Keratinocyte (primary cell): ENCODE data around the gene ANO10. TPM values are rescaled to one million over a fixed set of nuclear protein-coding genes. Genes with fewer than 3 reads are reported as not detected.

Source experiments
- DNase-seq: peaks from one replicate; pipeline ENCODE4 v3.0.0-alpha.2; 2011; ENCODE audit warnings: low read depth, missing footprints, low spot score
- FAIRE-seq: peaks from 2 replicates; lab custom pipeline; 2011; peaks lifted over from hg19 to GRCh38; lab: Jason Lieb, UNC
- H2AFZ ChIP-seq: 2 replicates; pipeline ENCODE4 v1.6.0; 2012; ENCODE audit warnings: low read length, control low read depth, inconsistent platforms; ENCODE audit not compliant: control insufficient read depth
- H3K27ac ChIP-seq: 2 replicates; pipeline ENCODE4 v1.5.1; 2011; ENCODE audit warnings: low read length; ENCODE audit not compliant: control insufficient read depth, insufficient read depth
- H3K27me3 ChIP-seq: 3 replicates; pipeline ENCODE4 v1.6.0; 2011; ENCODE audit warnings: low read length; ENCODE audit not compliant: control insufficient read depth, insufficient read depth; ENCODE audit errors: extremely low read depth
- H3K36me3 ChIP-seq, 2 experiments: 2 replicates in 1 of 2; 3 replicates in 1 of 2; pipeline ENCODE4 v1.5.1; 2011; ENCODE audit warnings: low read length in 2 of 2, mild to moderate bottlenecking in 1 of 2; ENCODE audit not compliant: control insufficient read depth in 2 of 2, insufficient read depth in 2 of 2; ENCODE audit errors: extremely low read depth in 1 of 2
- H3K4me1 ChIP-seq: 3 replicates; pipeline ENCODE4 v1.5.1; 2011; ENCODE audit warnings: low read length; ENCODE audit not compliant: control insufficient read depth, insufficient read depth; ENCODE audit errors: extremely low read depth
- H3K4me2 ChIP-seq: 3 replicates; pipeline ENCODE4 v1.6.0; 2011; ENCODE audit warnings: low read depth, low read length; ENCODE audit not compliant: control insufficient read depth, insufficient read depth; ENCODE audit errors: extremely low read depth
- H3K4me3 ChIP-seq, 3 experiments: fragments of 200-600 bp in 1 of 3; sonication (generic) in 1 of 3; 2 replicates in 2 of 3; 3 replicates in 1 of 3; pipeline ENCODE4 v1.5.1; 2011 to 2016; ENCODE audit warnings: low read length in 3 of 3, mild to moderate bottlenecking in 3 of 3, control low read depth in 2 of 3, inconsistent platforms in 1 of 3, low read depth in 1 of 3, mixed read lengths in 1 of 3, mixed run types in 1 of 3, moderate library complexity in 1 of 3; ENCODE audit not compliant: control insufficient read depth in 2 of 3, insufficient read depth in 2 of 3; ENCODE audit errors: extremely low read depth in 1 of 3
- H3K79me2 ChIP-seq: 2 replicates; pipeline ENCODE4 v1.6.0; 2012; ENCODE audit warnings: low read length; ENCODE audit not compliant: control insufficient read depth, insufficient read depth
- H3K9ac ChIP-seq: 3 replicates; pipeline ENCODE4 v1.6.0; 2011; ENCODE audit warnings: low read length; ENCODE audit not compliant: control insufficient read depth, insufficient read depth; ENCODE audit errors: extremely low read depth
- H3K9me1 ChIP-seq: 3 replicates; pipeline ENCODE4 v1.6.0; 2011; ENCODE audit warnings: low read length; ENCODE audit not compliant: control insufficient read depth, insufficient read depth; ENCODE audit errors: extremely low read depth
- H3K9me3 ChIP-seq: 2 replicates; pipeline ENCODE4 v1.5.1; 2012; ENCODE audit warnings: low read depth, low read length; ENCODE audit not compliant: control insufficient read depth
- H4K20me1 ChIP-seq: 3 replicates; pipeline ENCODE4 v1.6.0; 2011; ENCODE audit warnings: low read length; ENCODE audit not compliant: control insufficient read depth, insufficient read depth; ENCODE audit errors: extremely low read depth
- CTCF ChIP-seq, 3 experiments: IDR thresholded peaks in 1 of 3; conservative IDR thresholded peaks in 1 of 3; optimal IDR thresholded peaks in 1 of 3; 2 replicates in 2 of 3; 3 replicates in 1 of 3; pipeline versions ENCODE3 to v1.5.1; 2011; ENCODE audit warnings: low read length in 3 of 3, mild to moderate bottlenecking in 3 of 3, moderate library complexity in 2 of 3, control low read depth in 1 of 3, inconsistent platforms in 1 of 3; ENCODE audit not compliant: insufficient read depth in 2 of 3; ENCODE audit errors: extremely low read depth in 1 of 3
- EZH2 ChIP-seq: IDR thresholded peaks from one replicate; pipeline ENCODE4 v1.6.1; 2012; ENCODE audit warnings: inconsistent platforms, mild to moderate bottlenecking, low read length, moderate library complexity
- dilution Hi-C: fragments of 300-500 bp; cut with MboI; formaldehyde crosslinking; loops from one replicate; pipeline ENCODE4 v1.7.0; 2020; ENCODE audit warnings: low sequenced_read_pairs; ENCODE audit not compliant: extremely low pct_ligation_motif_present
- polyA plus RNA-seq, 5 experiments: library from polyadenylated mRNA; depleted of rRNA in 3 of 5; stranded (reverse) in 3 of 5; stranded (forward) in 1 of 5; unstranded in 1 of 5; fragments of >200 nt; gene quantifications; 1 replicate in 1 of 5; 2 replicates in 3 of 5; 3 replicates in 1 of 5; pipeline versions ENCODE4 v1.2.1 to v1.2.3, GENCODE V29; 2011 to 2012; ENCODE audit warnings: missing spikeins in 2 of 5, low read depth in 1 of 5, low replicate concordance in 1 of 5

Gene ANO10
- polyA plus RNA-seq, 1 donor (not counting 4 experiments of a cell fraction or from before 2014, with no cell fraction given) = 48.8 TPM

GRCh38 chr3:43473244-43473643, 148.6 kb downstream of the ANO10 start:
- H3K4me2 ChIP-seq = no peak overlapping the region
- dilution Hi-C loops = no loop called here
- TF ChIP-seq EZH2 (no peak), CTCF (optimal IDR thresholded peaks at IDR 0.05 in 1 of 3, IDR thresholded peaks at IDR 0.05 in 1 of 3, conservative IDR thresholded peaks at IDR 0.05 in 1 of 3; ENCODE audit: extremely low read depth in 1 of 3, insufficient read depth in 2 of 3, low read length in 3 of 3) (no peak)
- H3K9me1 ChIP-seq = no peaks in the 10 kb centered on the region
- H4K20me1 ChIP-seq = no peaks in the 10 kb centered on the region
- H3K9me3 ChIP-seq = no peaks in the 10 kb centered on the region
- H3K4me3 ChIP-seq = no peak overlapping the region
- H3K9ac ChIP-seq = no peak overlapping the region
- H3K79me2 ChIP-seq = no peaks in the 10 kb centered on the region
- FAIRE-seq (no peak), DNase-seq (no peak)
- H3K27me3 ChIP-seq = no peaks in the 10 kb centered on the region
- no peak overlapping the region for H3K27ac ChIP-seq
- no peak overlapping the region for H2AFZ ChIP-seq
- H3K36me3 ChIP-seq = no peaks in the 10 kb centered on the region
- no peaks in the 10 kb centered on the region for H3K4me1 ChIP-seq

GRCh38 chr3:43468133-43468532, 153.7 kb downstream of the ANO10 start:
- no peak overlapping the region for H3K27ac ChIP-seq
- TF ChIP-seq CTCF (optimal IDR thresholded peaks at IDR 0.05 in 1 of 3, IDR thresholded peaks at IDR 0.05 in 1 of 3, conservative IDR thresholded peaks at IDR 0.05 in 1 of 3; ENCODE audit: extremely low read depth in 1 of 3, insufficient read depth in 2 of 3, low read length in 3 of 3) (no peak), EZH2 (no peak)
- dilution Hi-C loops = no loop called here
- DNase-seq (no peak), FAIRE-seq (no peak)
- no peaks in the 10 kb centered on the region for H3K36me3 ChIP-seq
- H4K20me1 ChIP-seq = no peaks in the 10 kb centered on the region
- no peaks in the 10 kb centered on the region for H3K9me1 ChIP-seq
- H3K9me3 ChIP-seq = no peaks in the 10 kb centered on the region
- H3K4me3 ChIP-seq = no peak overlapping the region
- H3K9ac ChIP-seq = no peak overlapping the region
- no peaks in the 10 kb centered on the region for H3K27me3 ChIP-seq
- no peaks in the 10 kb centered on the region for H3K79me2 ChIP-seq
- H3K4me2 ChIP-seq = no peak overlapping the region
- no peak overlapping the region for H2AFZ ChIP-seq
- no peaks in the 10 kb centered on the region for H3K4me1 ChIP-seq
